IPS-11a (cell line): ENCODE data around the gene PRPH2.

ENCODE experiments used
- H3K4me3 ChIP-seq: one replicate; pipeline ENCODE4 v1.5.1; 2013; ENCODE audit warnings: low read depth, low read length, control low read depth

PRPH2 gene

GRCh38 chr6:42722497-42722896 is at the start of gene PRPH2:
Gene PRPH2 (minus strand): TSS chr6:42722597. CDS start chr6:42722334, 263 bp downstream.
- no peak within 1 kb of the TSS for H3K4me3 ChIP-seq

- H3K4me3 ChIP-seq = no peak overlapping the region
Observed at GRCh38 chr6:42771741-42772100, 49.3 kb upstream of the PRPH2 start.

- H3K4me3 ChIP-seq = no peak overlapping the region
Observed at GRCh38 chr6:42769836-42770235, 47.4 kb upstream of the PRPH2 start.

GRCh38 chr6:42769051-42769450 is 46.7 kb upstream of the PRPH2 start:
- no peak overlapping the region for H3K4me3 ChIP-seq

- H3K4me3 ChIP-seq = no peak overlapping the region
Observed at GRCh38 chr6:42766163-42766670, 43.8 kb upstream of the PRPH2 start.

GRCh38 chr6:42764911-42765648 is 42.7 kb upstream of the PRPH2 start:
- no peak overlapping the region for H3K4me3 ChIP-seq

GRCh38 chr6:42762950-42763349 is 40.6 kb upstream of the PRPH2 start:
- no peak overlapping the region for H3K4me3 ChIP-seq

GRCh38 chr6:42762426-42762859 is 40.0 kb upstream of the PRPH2 start:
- no peak overlapping the region for H3K4me3 ChIP-seq

GRCh38 chr6:42761287-42762067 is 39.1 kb upstream of the PRPH2 start:
- H3K4me3 ChIP-seq = no peak overlapping the region

- H3K4me3 ChIP-seq = no peak overlapping the region
Observed at GRCh38 chr6:42758756-42759430, 36.5 kb upstream of the PRPH2 start.

- H3K4me3 ChIP-seq = no peak overlapping the region
Observed at GRCh38 chr6:42756722-42757121, 34.3 kb upstream of the PRPH2 start.

- no peak overlapping the region for H3K4me3 ChIP-seq
Observed at GRCh38 chr6:42754759-42755158, 32.4 kb upstream of the PRPH2 start.

- H3K4me3 ChIP-seq = no peak overlapping the region
Observed at GRCh38 chr6:42751055-42751454, 28.7 kb upstream of the PRPH2 start.

GRCh38 chr6:42748203-42748898 is 26.0 kb upstream of the PRPH2 start:
- no peak overlapping the region for H3K4me3 ChIP-seq

GRCh38 chr6:42746463-42747391 is 24.3 kb upstream of the PRPH2 start:
- peak overlapping the region; percentile 77 for H3K4me3 ChIP-seq

GRCh38 chr6:42745640-42746462 is 23.5 kb upstream of the PRPH2 start, which contains the start of gene TBCC:
Gene TBCC (minus strand): TSS chr6:42746103. CDS start chr6:42746073, 30 bp downstream.
- H3K4me3 ChIP-seq = peak within 1 kb of the TSS; percentile 96

GRCh38 chr6:42745083-42745639 is 22.8 kb upstream of the PRPH2 start:
- peak overlapping the region; percentile 96 for H3K4me3 ChIP-seq

GRCh38 chr6:42744351-42744893 is 22.0 kb upstream of the PRPH2 start:
- H3K4me3 ChIP-seq = peak overlapping the region; percentile 96
